ENCODE results near the gene KLHL14.
"Not testable (repeated sequence)": the region's sequence is repeated elsewhere in the genome, so short reads cannot be mapped to it uniquely, and the experiment has no call there.

Gene KLHL14, protein sequence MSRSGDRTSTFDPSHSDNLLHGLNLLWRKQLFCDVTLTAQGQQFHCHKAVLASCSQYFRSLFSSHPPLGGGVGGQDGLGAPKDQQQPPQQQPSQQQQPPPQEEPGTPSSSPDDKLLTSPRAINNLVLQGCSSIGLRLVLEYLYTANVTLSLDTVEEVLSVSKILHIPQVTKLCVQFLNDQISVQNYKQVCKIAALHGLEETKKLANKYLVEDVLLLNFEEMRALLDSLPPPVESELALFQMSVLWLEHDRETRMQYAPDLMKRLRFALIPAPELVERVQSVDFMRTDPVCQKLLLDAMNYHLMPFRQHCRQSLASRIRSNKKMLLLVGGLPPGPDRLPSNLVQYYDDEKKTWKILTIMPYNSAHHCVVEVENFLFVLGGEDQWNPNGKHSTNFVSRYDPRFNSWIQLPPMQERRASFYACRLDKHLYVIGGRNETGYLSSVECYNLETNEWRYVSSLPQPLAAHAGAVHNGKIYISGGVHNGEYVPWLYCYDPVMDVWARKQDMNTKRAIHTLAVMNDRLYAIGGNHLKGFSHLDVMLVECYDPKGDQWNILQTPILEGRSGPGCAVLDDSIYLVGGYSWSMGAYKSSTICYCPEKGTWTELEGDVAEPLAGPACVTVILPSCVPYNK

GRCh38 chr18:32772581-32773381, at the start of gene KLHL14:
TSS of gene KLHL14 (minus strand) at chr18:32773023. CDS start at chr18:32770591, 2,432 bp downstream.
- FAIRE-seq: no peak

GRCh38 chr18:32822197-32822596, 49.4 kb upstream of the KLHL14 start:
- FAIRE-seq: no peak

DNA sequence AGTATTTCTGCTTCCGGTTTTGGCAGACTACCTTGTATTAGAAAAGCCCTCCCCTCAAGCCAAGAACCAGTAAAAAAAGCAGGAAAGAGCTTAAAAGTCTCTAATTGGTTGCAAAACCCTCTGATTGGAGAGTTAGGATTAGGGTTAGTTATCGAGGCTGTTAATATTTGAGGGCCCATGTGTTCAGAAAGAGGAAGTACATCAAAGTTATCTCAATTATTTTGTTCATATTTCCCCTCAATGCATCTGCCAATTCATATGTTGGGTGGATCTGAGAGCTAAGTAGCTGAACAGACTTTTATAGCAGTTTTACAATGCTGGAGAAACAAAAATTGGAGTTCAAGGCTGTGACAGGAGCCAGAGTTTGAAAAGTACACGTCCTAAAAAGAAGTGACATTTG, 43.1 kb upstream of the KLHL14 start:
- no peak for FAIRE-seq

GRCh38 chr18:32812342-32812741, 39.5 kb upstream of the KLHL14 start:
- no peak for FAIRE-seq

DNA sequence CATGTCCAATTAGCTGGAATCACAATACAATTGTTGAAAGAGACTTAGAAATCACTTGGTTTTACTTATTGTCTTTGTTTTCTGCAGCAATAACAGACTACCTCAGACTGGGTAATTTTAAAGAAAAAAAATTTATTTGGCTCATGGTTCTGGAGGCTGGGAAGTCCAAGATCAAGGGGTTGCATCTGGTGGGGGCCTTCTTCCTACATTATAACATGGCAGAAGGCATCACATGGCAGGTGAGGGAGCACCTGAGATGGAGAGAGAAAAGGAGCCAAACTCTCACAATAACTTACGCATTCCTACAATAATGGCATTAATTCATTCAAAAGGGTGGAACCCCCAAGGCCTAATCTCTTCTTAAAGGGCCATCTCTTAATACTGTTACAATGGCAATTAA, 37.5 kb upstream of the KLHL14 start:
- no peak for FAIRE-seq

GRCh38 chr18:32805354-32805753, 32.5 kb upstream of the KLHL14 start:
- FAIRE-seq: no peak

GRCh38 chr18:32804134-32804888, 31.5 kb upstream of the KLHL14 start:
- FAIRE-seq: no peak

DNA sequence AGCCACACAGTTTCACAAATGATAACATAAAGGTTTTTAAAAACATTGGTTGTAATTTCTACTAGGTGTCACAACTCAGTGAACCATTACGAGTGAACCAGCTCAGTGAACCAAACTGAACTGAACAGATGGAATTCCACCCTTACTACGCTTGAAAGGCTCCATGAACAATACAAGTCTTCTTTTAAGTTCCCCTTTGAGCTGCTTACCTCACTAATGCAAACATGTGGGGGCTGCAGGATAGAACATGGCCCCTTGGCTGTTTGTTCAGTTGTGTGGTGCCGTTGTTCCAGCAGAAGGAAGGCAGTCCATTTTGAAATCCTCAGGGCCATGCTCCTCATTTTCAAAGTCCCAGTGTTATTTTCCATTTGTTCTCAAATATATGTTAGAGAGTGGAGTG, 30.7 kb upstream of the KLHL14 start:
- FAIRE-seq: no peak

- no peak for FAIRE-seq
Measured at GRCh38 chr18:32802591-32803451, 30.0 kb upstream of the KLHL14 start.

GRCh38 chr18:32801228-32801627, 28.4 kb upstream of the KLHL14 start:
- no peak for FAIRE-seq

DNA sequence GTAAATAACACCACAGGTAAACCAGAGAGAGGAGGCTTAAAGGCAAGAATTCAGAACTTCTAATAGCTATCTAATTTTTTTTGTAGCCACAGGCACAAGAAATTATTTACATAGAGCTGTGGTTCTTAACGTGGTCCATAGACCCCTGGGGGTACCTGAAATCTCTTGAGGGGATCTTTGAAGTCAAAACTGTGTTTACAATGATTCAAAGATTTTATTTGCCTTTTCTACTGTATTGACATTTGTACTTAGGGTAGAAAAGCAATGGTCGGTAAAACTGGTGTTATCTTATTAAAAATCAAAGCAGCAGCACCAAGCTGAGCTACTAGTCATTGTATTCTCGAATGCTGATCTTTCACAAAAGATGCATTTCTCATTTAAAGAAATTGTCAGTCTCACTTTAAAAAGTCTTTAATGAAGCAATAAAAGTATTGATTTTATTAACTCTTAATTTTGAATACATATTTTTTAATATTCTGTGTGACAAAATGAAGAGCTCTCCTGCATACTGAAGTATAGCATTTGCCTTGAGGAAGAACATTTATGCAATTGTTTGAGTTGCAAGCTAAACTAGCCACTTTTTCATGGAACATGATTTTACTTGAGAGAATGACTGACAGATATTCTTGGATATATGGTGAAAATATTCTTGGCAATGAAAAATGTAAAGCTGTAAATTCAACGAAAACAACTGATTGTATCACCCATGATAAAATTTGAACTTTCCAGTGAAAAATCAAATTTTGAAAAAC, 25.6 kb upstream of the KLHL14 start:
- FAIRE-seq: no peak

GRCh38 chr18:32794667-32795066, 21.8 kb upstream of the KLHL14 start:
- not testable (repeated sequence) for FAIRE-seq

GRCh38 chr18:32779010-32779409, 6.2 kb upstream of the KLHL14 start:
- no peak for FAIRE-seq

DNA sequence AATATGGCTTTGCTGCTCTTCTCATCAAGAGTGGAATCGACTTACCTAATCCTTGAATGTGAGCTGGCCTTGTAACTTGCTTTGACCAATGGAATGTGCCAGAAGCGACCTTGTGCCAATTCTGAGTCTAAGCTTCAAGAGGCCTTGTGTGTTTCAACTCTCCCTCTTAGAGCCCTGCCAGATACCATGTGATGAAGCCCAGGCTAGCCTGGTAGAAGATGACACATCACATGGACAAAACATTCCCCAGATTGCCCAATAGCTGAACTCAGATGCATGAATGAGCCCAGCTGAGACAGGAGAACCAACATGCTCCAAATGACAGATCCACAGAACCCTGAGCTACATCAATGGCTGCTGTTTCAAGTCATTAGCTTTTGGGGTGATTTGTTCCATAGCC, 4.2 kb upstream of the KLHL14 start:
- FAIRE-seq: no peak

GRCh38 chr18:32776561-32776960, 3.7 kb upstream of the KLHL14 start:
- no peak for FAIRE-seq

- FAIRE-seq: no peak
Measured at GRCh38 chr18:32775628-32776027, 2.8 kb upstream of the KLHL14 start.

- FAIRE-seq: no peak
Measured at GRCh38 chr18:32773382-32773712, 524 bp upstream of the KLHL14 start.

GRCh38 chr18:32771871-32772580, 797 bp downstream of the KLHL14 start:
- FAIRE-seq: no peak

DNA sequence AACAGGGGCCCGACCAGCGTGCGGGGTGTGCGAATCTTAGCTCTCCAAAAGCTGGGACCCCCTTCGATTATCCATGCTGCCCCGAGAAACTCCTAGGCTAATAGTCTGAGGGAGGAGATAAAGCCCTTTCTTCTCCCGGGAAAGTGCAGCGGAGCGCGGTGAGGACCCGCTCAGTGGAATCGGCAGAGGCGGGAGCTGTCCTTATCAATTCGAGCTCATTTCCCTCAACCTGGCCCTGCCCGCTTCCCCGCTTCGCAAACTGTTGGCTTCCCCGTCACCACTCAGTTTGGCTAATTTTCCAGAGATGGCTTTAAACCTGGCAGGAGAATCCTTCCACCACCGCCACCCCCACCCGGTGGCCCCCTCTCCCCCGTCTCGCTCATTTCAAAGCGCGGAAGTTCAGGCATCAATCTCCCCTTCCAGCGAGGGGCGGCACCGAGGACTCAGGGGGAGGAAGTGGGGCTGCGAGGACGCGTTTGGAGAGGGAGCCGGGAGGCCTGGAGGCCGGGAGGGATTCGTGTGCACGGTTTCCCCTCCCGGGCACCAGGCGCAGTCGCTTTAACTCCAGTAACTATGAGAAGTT, 1.6 kb downstream of the KLHL14 start:
- FAIRE-seq: no peak

GRCh38 chr18:32770666-32771168, 2.1 kb downstream of the KLHL14 start:
- no peak for FAIRE-seq

All from colon (tissue), 2 donors.